GM23338 (cell line): ENCODE results near the gene CDC42BPG. TPM values are rescaled to one million over a fixed set of nuclear protein-coding genes. Genes with fewer than 3 reads are reported as not detected.

Experiments
- ATAC-seq: fragments of 200-7000 bp; cut with Tn5 transposase; 3 replicates; pipeline ENCODE4 v1.9.1; 2020
- DNase-seq: peaks from one replicate; pipeline ENCODE4 v3.0.0-alpha.2; 2015; ENCODE audit warnings: low spot score
- H2AFZ ChIP-seq: fragments of 200-600 bp; sonication (generic); 2 replicates; pipeline ENCODE4 v1.8.0; 2016; ENCODE audit warnings: antibody characterized with exemption, mild to moderate bottlenecking, moderate library complexity
- H3F3A ChIP-seq: fragments of 200-600 bp; sonication (generic); replicated peaks from 2 replicates; pipeline ENCODE4 v1.8.0; 2017; ENCODE audit warnings: antibody characterized with exemption, mixed run types, low read depth
- H3K27ac ChIP-seq: fragments of 200-600 bp; sonication (generic); 2 replicates; pipeline ENCODE4 v1.6.1; 2016; ENCODE audit warnings: low read depth
- H3K27me3 ChIP-seq: fragments of 200-600 bp; sonication (generic); 2 replicates; pipeline ENCODE4 v1.8.0; 2016; ENCODE audit warnings: mild to moderate bottlenecking, mixed run types, moderate library complexity; ENCODE audit not compliant: insufficient read depth
- H3K36me3 ChIP-seq: fragments of 200-600 bp; sonication (generic); 2 replicates; pipeline ENCODE4 v1.8.0; 2016; ENCODE audit warnings: mild to moderate bottlenecking; ENCODE audit not compliant: insufficient read depth
- H3K4me1 ChIP-seq: fragments of 200-600 bp; sonication (generic); 2 replicates; pipeline ENCODE4 v1.8.0; 2016; ENCODE audit warnings: mild to moderate bottlenecking, moderate library complexity; ENCODE audit not compliant: insufficient read depth
- H3K4me2 ChIP-seq: fragments of 200-600 bp; sonication (generic); 2 replicates; pipeline ENCODE4 v1.7.1; 2017; ENCODE audit warnings: mixed run types
- H3K4me3 ChIP-seq: fragments of 200-600 bp; sonication (generic); 2 replicates; pipeline ENCODE4 v1.6.1; 2016; ENCODE audit warnings: mixed run types
- H3K79me2 ChIP-seq: fragments of 200-600 bp; sonication (generic); replicated peaks from 2 replicates; pipeline ENCODE4 v1.8.0; 2017; ENCODE audit warnings: mild to moderate bottlenecking; ENCODE audit not compliant: insufficient read depth
- H3K9me2 ChIP-seq: fragments of 200-600 bp; sonication (generic); 2 replicates; pipeline ENCODE4 v1.8.0; 2017; ENCODE audit not compliant: insufficient read depth
- H4K20me1 ChIP-seq: fragments of 200-600 bp; sonication (generic); replicated peaks from 2 replicates; pipeline ENCODE4 v1.8.0; 2017; ENCODE audit warnings: mild to moderate bottlenecking; ENCODE audit not compliant: insufficient read depth
- H3K27ac Mint-ChIP-seq: 2 replicates; pipeline ENCODE4 v1.8.0; 2020; ENCODE audit warnings: inconsistent platforms, mild to moderate bottlenecking, moderate library complexity, mixed read lengths
- H3K27me3 Mint-ChIP-seq: 3 replicates; pipeline ENCODE4 v1.8.0; 2022; ENCODE audit warnings: low read depth, mild to moderate bottlenecking, moderate library complexity, mixed read lengths, inconsistent platforms; ENCODE audit not compliant: insufficient read depth, poor library complexity
- H3K36me3 Mint-ChIP-seq: 3 replicates; pipeline ENCODE4 v1.8.0; 2021; ENCODE audit warnings: low read depth, mild to moderate bottlenecking, inconsistent platforms, moderate library complexity, mixed read lengths
- H3K4me1 Mint-ChIP-seq: 3 replicates; pipeline ENCODE4 v1.8.0; 2020; ENCODE audit warnings: mild to moderate bottlenecking, inconsistent platforms, mixed read lengths
- H3K4me3 Mint-ChIP-seq: 3 replicates; pipeline ENCODE4 v1.8.0; 2021; ENCODE audit warnings: moderate library complexity, mild to moderate bottlenecking, inconsistent platforms, mixed read lengths
- H3K9me3 Mint-ChIP-seq: 3 replicates; pipeline ENCODE4 v1.8.0; 2020; ENCODE audit warnings: moderate library complexity, mild to moderate bottlenecking, inconsistent platforms, mixed read lengths
- polyA plus RNA-seq: library from polyadenylated mRNA; unstranded; fragments of >200 nt; fragmentation: Nextera tagmentation; extraction: Ambion mirVana; gene quantifications from 2 replicates; pipeline ENCODE4 v1.2.1, GENCODE V29; 2016
- total RNA-seq: library from RNA; depleted of rRNA; stranded (reverse); fragments of >200 nt; shearing (Covaris generic); gene quantifications from 2 replicates; pipeline ENCODE4 v1.2.3, GENCODE V29; 2014
- TF ChIP-seq, protein P1 (sequence below): IDR thresholded peaks from one replicate; pipeline ENCODE4 v1.6.1; 2018; ENCODE audit warnings: antibody characterized with exemption; ENCODE audit not compliant: unreplicated experiment
- TF ChIP-seq, protein P2 (sequence below): fragments of 250-450 bp; sonication (Bioruptor Pico); IDR thresholded peaks from 2 replicates; pipeline ENCODE4 v1.5.0; 2020; ENCODE audit warnings: mild to moderate bottlenecking, moderate library complexity

Gene CDC42BPG
- total and polyA plus RNA-seq, 2 experiments from 2014 or later = 2.3 to 11.6 TPM

- TF ChIP-seq, protein P1, sequence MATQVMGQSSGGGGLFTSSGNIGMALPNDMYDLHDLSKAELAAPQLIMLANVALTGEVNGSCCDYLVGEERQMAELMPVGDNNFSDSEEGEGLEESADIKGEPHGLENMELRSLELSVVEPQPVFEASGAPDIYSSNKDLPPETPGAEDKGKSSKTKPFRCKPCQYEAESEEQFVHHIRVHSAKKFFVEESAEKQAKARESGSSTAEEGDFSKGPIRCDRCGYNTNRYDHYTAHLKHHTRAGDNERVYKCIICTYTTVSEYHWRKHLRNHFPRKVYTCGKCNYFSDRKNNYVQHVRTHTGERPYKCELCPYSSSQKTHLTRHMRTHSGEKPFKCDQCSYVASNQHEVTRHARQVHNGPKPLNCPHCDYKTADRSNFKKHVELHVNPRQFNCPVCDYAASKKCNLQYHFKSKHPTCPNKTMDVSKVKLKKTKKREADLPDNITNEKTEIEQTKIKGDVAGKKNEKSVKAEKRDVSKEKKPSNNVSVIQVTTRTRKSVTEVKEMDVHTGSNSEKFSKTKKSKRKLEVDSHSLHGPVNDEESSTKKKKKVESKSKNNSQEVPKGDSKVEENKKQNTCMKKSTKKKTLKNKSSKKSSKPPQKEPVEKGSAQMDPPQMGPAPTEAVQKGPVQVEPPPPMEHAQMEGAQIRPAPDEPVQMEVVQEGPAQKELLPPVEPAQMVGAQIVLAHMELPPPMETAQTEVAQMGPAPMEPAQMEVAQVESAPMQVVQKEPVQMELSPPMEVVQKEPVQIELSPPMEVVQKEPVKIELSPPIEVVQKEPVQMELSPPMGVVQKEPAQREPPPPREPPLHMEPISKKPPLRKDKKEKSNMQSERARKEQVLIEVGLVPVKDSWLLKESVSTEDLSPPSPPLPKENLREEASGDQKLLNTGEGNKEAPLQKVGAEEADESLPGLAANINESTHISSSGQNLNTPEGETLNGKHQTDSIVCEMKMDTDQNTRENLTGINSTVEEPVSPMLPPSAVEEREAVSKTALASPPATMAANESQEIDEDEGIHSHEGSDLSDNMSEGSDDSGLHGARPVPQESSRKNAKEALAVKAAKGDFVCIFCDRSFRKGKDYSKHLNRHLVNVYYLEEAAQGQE = no peak
- TF ChIP-seq, protein P2, sequence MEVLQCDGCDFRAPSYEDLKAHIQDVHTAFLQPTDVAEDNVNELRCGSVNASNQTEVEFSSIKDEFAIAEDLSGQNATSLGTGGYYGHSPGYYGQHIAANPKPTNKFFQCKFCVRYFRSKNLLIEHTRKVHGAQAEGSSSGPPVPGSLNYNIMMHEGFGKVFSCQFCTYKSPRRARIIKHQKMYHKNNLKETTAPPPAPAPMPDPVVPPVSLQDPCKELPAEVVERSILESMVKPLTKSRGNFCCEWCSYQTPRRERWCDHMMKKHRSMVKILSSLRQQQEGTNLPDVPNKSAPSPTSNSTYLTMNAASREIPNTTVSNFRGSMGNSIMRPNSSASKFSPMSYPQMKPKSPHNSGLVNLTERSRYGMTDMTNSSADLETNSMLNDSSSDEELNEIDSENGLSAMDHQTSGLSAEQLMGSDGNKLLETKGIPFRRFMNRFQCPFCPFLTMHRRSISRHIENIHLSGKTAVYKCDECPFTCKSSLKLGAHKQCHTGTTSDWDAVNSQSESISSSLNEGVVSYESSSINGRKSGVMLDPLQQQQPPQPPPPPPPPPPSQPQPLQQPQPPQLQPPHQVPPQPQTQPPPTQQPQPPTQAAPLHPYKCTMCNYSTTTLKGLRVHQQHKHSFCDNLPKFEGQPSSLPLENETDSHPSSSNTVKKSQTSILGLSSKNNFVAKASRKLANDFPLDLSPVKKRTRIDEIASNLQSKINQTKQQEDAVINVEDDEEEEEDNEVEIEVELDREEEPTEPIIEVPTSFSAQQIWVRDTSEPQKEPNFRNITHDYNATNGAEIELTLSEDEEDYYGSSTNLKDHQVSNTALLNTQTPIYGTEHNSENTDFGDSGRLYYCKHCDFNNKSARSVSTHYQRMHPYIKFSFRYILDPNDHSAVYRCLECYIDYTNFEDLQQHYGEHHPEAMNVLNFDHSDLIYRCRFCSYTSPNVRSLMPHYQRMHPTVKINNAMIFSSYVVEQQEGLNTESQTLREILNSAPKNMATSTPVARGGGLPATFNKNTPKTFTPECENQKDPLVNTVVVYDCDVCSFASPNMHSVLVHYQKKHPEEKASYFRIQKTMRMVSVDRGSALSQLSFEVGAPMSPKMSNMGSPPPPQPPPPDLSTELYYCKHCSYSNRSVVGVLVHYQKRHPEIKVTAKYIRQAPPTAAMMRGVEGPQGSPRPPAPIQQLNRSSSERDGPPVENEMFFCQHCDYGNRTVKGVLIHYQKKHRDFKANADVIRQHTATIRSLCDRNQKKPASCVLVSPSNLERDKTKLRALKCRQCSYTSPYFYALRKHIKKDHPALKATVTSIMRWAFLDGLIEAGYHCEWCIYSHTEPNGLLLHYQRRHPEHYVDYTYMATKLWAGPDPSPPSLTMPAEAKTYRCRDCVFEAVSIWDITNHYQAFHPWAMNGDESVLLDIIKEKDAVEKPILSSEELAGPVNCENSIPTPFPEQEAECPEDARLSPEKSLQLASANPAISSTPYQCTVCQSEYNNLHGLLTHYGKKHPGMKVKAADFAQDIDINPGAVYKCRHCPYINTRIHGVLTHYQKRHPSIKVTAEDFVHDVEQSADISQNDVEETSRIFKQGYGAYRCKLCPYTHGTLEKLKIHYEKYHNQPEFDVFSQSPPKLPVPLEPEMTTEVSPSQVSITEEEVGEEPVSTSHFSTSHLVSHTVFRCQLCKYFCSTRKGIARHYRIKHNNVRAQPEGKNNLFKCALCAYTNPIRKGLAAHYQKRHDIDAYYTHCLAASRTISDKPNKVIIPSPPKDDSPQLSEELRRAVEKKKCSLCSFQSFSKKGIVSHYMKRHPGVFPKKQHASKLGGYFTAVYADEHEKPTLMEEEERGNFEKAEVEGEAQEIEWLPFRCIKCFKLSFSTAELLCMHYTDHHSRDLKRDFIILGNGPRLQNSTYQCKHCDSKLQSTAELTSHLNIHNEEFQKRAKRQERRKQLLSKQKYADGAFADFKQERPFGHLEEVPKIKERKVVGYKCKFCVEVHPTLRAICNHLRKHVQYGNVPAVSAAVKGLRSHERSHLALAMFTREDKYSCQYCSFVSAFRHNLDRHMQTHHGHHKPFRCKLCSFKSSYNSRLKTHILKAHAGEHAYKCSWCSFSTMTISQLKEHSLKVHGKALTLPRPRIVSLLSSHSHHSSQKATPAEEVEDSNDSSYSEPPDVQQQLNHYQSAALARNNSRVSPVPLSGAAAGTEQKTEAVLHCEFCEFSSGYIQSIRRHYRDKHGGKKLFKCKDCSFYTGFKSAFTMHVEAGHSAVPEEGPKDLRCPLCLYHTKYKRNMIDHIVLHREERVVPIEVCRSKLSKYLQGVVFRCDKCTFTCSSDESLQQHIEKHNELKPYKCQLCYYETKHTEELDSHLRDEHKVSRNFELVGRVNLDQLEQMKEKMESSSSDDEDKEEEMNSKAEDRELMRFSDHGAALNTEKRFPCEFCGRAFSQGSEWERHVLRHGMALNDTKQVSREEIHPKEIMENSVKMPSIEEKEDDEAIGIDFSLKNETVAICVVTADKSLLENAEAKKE (CRISPR knock-in tag) = no peak
Measured at GRCh38 chr11:64887234-64887756, 42.8 kb upstream of the CDC42BPG start (continued).

GRCh38 chr11:64885367-64886286 is 41.2 kb upstream of the CDC42BPG start:
- H3K27me3 Mint-ChIP-seq = peaks cover 2% of the 10 kb centered on the region
- TF ChIP-seq, protein P2 (CRISPR knock-in tag) = no peak

More at GRCh38 chr11:64885367-64886286, 41.2 kb upstream of the CDC42BPG start:
- H3K4me3 Mint-ChIP-seq = no peak overlapping the region
- Histone ChIP-seq H3K4me2 (no peak overlapping the region), H3F3A (0 out of 2 replicates have a peak, but pooled peaks cover 2% of the 10 kb centered on the region), H4K20me1 (no peaks in the 10 kb centered on the region), H3K4me1 (peaks cover 16% of the 10 kb centered on the region; the same call in 1 of the 2 replicates), H3K79me2 (no peaks in the 10 kb centered on the region), H3K4me3 (no peak overlapping the region), H2AFZ (0 out of 2 replicates have a peak overlapping the region, but pooled peaks have one; percentile 56), H3K36me3 (no peaks in the 10 kb centered on the region), H3K27ac (no peak overlapping the region), H3K27me3 (no peaks in the 10 kb centered on the region), H3K9me2 (no peaks in the 10 kb centered on the region)
- H3K4me1 Mint-ChIP-seq = peaks cover 15% of the 10 kb centered on the region
- H3K36me3 Mint-ChIP-seq = no peaks in the 10 kb centered on the region
- no peak for DNase-seq
- H3K9me3 Mint-ChIP-seq = no peaks in the 10 kb centered on the region
- H3K27ac Mint-ChIP-seq = no peak overlapping the region
- no peak for ATAC-seq
